Measurements from ENCODE around the gene GTF3A.

The GTF3A gene

GRCh38 chr13:27427641-27428040 lies 3.2 kb downstream of the GTF3A start:
- TF ChIP-seq, protein P1, sequence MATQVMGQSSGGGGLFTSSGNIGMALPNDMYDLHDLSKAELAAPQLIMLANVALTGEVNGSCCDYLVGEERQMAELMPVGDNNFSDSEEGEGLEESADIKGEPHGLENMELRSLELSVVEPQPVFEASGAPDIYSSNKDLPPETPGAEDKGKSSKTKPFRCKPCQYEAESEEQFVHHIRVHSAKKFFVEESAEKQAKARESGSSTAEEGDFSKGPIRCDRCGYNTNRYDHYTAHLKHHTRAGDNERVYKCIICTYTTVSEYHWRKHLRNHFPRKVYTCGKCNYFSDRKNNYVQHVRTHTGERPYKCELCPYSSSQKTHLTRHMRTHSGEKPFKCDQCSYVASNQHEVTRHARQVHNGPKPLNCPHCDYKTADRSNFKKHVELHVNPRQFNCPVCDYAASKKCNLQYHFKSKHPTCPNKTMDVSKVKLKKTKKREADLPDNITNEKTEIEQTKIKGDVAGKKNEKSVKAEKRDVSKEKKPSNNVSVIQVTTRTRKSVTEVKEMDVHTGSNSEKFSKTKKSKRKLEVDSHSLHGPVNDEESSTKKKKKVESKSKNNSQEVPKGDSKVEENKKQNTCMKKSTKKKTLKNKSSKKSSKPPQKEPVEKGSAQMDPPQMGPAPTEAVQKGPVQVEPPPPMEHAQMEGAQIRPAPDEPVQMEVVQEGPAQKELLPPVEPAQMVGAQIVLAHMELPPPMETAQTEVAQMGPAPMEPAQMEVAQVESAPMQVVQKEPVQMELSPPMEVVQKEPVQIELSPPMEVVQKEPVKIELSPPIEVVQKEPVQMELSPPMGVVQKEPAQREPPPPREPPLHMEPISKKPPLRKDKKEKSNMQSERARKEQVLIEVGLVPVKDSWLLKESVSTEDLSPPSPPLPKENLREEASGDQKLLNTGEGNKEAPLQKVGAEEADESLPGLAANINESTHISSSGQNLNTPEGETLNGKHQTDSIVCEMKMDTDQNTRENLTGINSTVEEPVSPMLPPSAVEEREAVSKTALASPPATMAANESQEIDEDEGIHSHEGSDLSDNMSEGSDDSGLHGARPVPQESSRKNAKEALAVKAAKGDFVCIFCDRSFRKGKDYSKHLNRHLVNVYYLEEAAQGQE (IDR thresholded peaks at IDR 0.05; ENCODE audit: insufficient read depth in 1 of 2, low read depth in 2 of 2, low read length in 2 of 2): no peak
- no peak for TF ChIP-seq TAF1 (IDR thresholded peaks at IDR 0.05; ENCODE audit: borderline replicate concordance, insufficient read depth, low read length)
- TF ChIP-seq SIN3A (IDR thresholded peaks at IDR 0.05; ENCODE audit: borderline replicate concordance, insufficient read depth, low read length): no peak
- no peak for TF ChIP-seq FOXP2 (optimal IDR thresholded peaks at IDR 0.05; ENCODE audit: borderline replicate concordance, extremely low read depth, extremely low read length, insufficient read depth)
- no peak for TF ChIP-seq POLR2AphosphoS5 (IDR thresholded peaks at IDR 0.05; ENCODE audit: low read depth, low read length)

- TF ChIP-seq POLR2AphosphoS5 (IDR thresholded peaks at IDR 0.05; ENCODE audit: low read depth, low read length) (no peak), TAF1 (IDR thresholded peaks at IDR 0.05; ENCODE audit: borderline replicate concordance, insufficient read depth, low read length) (no peak), SIN3A (IDR thresholded peaks at IDR 0.05; ENCODE audit: borderline replicate concordance, insufficient read depth, low read length) (no peak)
Observed at GRCh38 chr13:27428160-27428559, 3.7 kb downstream of the GTF3A start.

DNA sequence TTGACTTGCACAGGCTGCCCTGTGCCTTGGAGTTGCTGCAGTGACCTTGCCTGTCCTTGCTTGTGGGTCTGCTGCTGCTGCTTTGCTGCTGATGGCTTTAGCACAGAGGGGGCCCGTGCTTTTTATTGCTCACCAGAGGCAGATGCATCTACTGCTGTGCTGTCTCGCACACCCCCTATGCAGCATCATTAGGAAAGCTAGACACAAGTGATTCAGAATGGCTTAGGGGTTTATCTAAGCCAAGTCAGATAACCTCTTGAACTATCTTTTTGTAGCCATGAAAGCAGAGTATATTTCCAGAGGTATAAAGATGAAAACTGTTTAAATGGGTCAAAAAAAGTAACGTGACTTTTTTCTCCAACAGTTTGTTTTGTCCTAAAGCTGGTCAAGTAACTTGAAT lies 7.8 kb downstream of the GTF3A start:
- TF ChIP-seq, protein P1 (IDR thresholded peaks at IDR 0.05; ENCODE audit: insufficient read depth in 1 of 2, low read depth in 2 of 2, low read length in 2 of 2): no peak
- TF ChIP-seq POLR2AphosphoS5 (IDR thresholded peaks at IDR 0.05; ENCODE audit: low read depth, low read length) (no peak), TAF1 (IDR thresholded peaks at IDR 0.05; ENCODE audit: borderline replicate concordance, insufficient read depth, low read length) (no peak), FOXP2 (optimal IDR thresholded peaks at IDR 0.05; ENCODE audit: borderline replicate concordance, extremely low read depth, extremely low read length, insufficient read depth) (no peak), SIN3A (IDR thresholded peaks at IDR 0.05; ENCODE audit: borderline replicate concordance, insufficient read depth, low read length) (no peak)

- TF ChIP-seq TAF1 (IDR thresholded peaks at IDR 0.05; ENCODE audit: borderline replicate concordance, insufficient read depth, low read length): no peak
- TF ChIP-seq POLR2AphosphoS5 (IDR thresholded peaks at IDR 0.05; ENCODE audit: low read depth, low read length): no peak
- no peak for TF ChIP-seq FOXP2 (optimal IDR thresholded peaks at IDR 0.05; ENCODE audit: borderline replicate concordance, extremely low read depth, extremely low read length, insufficient read depth)
- TF ChIP-seq, protein P1 (IDR thresholded peaks at IDR 0.05; ENCODE audit: insufficient read depth in 1 of 2, low read depth in 2 of 2, low read length in 2 of 2): no peak
- TF ChIP-seq SIN3A (IDR thresholded peaks at IDR 0.05; ENCODE audit: borderline replicate concordance, insufficient read depth, low read length): no peak
Observed at GRCh38 chr13:27432611-27433210, 8.3 kb downstream of the GTF3A start.

DNA sequence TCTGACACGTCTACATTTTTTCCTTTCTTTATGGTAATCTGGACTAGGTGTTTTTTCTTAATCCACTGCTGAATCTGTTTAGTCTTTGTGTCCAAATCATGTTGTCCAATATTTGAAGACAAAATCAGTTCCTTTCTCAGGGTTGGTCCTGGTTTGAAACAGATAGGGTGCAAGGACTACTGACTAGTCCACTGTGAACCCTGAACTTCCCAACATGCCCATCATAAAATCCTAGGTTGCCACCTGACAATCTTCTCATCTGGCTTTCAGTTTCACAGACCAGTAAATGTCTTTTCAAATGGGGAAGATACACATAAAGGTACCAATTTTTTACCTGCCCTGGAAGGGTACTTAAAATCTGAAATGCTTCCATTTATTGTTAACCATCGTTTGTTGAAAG lies 12.7 kb downstream of the GTF3A start:
- TF ChIP-seq SIN3A (IDR thresholded peaks at IDR 0.05; ENCODE audit: borderline replicate concordance, insufficient read depth, low read length) (no peak), TAF1 (IDR thresholded peaks at IDR 0.05; ENCODE audit: borderline replicate concordance, insufficient read depth, low read length) (no peak)

DNA sequence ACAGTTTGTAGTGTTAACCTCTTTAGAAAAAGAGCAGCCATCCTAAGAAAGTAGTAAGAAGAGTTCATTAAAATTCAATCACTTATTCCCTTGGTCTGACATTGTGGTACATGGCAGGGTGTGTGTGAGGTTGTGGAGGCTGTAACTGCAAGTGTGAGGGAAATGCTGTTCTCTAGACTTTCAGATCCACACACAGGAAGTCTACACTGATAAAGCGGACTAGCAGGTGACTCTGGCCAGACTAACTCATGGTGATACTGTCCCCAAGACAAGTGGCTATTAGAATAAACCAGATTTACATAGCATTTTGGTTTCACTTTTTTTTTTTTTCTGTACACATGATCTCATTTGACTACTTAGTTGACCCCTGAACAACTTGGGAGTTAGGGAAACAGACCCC lies 16.0 kb downstream of the GTF3A start:
- no peak for TF ChIP-seq FOXP2 (optimal IDR thresholded peaks at IDR 0.05; ENCODE audit: borderline replicate concordance, extremely low read depth, extremely low read length, insufficient read depth)
